ENCODE data around the gene CETN2. TPM values are rescaled to one million over a fixed set of nuclear protein-coding genes. Genes with fewer than 3 reads are reported as not detected.

Gene CETN2
- total and polyA plus RNA-seq, 7 donors: 9.2 to 29.8 (median 15.0) TPM

DNA sequence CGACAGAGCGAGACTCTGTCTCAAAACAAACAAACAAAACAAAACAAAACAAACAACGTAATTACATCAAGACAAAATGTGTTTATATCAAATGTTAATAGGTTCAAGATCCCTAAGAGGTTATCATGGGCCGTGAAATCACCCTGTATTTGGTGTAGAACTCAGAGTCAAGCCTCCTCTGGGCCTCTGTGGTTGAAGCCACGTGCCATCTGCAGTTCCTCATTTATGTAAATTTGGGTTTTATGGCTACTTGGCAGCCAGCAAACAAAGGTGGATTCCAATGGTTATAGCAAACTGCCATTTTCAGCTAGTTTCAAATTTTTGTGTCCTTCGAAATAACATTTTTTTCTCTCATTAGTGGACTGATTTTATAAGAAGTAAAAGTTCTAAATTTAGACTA lies 16.7 kb upstream of the CETN2 start:
- DNase-seq (no peak), ATAC-seq (no peak)
- no peaks in the 10 kb centered on the region for H3K4me1 ChIP-seq
- H3K4me3 ChIP-seq: no peak overlapping the region
- H3K27ac ChIP-seq: no peak overlapping the region
- 71 to 94% (median 87%) methylated on average over 6 of the region's 6 CpGs for WGBS, 3 donors
- H3K36me3 ChIP-seq (ENCODE audit: insufficient read depth in 1 of 2, low read depth in 1 of 2): peaks cover 0 to 11% of the 10 kb centered on the region in 2 donors
- H3K27me3 ChIP-seq (ENCODE audit: insufficient read depth in 3 of 3, low read length in 2 of 3): peaks cover 0 to 5% (median 0%) of the 10 kb centered on the region in 3 donors
- no peaks in the 10 kb centered on the region for H3K9me3 ChIP-seq
- TF ChIP-seq, protein P1, sequence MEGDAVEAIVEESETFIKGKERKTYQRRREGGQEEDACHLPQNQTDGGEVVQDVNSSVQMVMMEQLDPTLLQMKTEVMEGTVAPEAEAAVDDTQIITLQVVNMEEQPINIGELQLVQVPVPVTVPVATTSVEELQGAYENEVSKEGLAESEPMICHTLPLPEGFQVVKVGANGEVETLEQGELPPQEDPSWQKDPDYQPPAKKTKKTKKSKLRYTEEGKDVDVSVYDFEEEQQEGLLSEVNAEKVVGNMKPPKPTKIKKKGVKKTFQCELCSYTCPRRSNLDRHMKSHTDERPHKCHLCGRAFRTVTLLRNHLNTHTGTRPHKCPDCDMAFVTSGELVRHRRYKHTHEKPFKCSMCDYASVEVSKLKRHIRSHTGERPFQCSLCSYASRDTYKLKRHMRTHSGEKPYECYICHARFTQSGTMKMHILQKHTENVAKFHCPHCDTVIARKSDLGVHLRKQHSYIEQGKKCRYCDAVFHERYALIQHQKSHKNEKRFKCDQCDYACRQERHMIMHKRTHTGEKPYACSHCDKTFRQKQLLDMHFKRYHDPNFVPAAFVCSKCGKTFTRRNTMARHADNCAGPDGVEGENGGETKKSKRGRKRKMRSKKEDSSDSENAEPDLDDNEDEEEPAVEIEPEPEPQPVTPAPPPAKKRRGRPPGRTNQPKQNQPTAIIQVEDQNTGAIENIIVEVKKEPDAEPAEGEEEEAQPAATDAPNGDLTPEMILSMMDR (IDR thresholded peaks at IDR 0.05): no peak
- intact Hi-C loops (cut with DNase I): no loop called here

DNA sequence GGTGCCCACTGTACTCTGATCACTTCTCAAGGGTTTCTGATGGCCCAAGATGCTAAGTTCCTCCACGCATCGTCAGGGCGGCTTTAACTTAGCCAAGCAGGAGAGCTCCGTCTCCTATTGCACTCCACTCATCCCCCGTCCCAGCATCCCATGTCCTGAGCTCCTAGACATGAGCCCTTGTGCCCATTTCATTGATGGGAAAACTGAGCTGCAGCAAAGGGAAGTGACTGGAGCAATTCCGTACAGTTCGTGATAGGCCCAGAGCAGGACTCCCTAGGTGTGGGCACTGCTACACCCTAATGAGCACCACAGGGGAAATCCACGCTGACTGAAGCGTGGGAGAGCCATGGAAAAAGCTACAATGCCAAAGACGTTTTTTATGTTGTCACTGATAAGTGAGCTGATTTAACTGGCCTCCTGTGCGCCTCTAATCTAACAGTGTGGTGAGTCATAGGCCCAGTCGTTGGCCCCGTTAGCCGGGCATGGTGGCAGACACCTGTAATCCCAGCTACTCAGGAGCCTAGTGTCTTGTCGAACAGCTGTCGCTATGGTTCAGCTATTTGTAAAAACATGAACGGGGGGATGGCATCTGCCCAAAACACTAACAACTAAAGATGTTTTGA lies 15.2 kb upstream of the CETN2 start:
- TF ChIP-seq, protein P1 (IDR thresholded peaks at IDR 0.05): no peak
- DNase-seq (no peak), ATAC-seq (no peak)
- Histone ChIP-seq H3K36me3 (ENCODE audit: insufficient read depth in 1 of 2, low read depth in 1 of 2) (peaks cover 0 to 7% of the 10 kb centered on the region in 2 donors), H3K27ac (no peak overlapping the region), H3K4me3 (no peak overlapping the region), H3K9me3 (no peaks in the 10 kb centered on the region), H3K4me1 (no peaks in the 10 kb centered on the region), H3K27me3 (ENCODE audit: insufficient read depth in 3 of 3, low read length in 2 of 3) (peaks cover 0 to 5% (median 0%) of the 10 kb centered on the region in 3 donors)
- intact Hi-C loops (cut with DNase I): no loop called here
- 80 to 88% (median 84%) methylated on average over 17 of the region's 17 CpGs for WGBS, 3 donors

DNA sequence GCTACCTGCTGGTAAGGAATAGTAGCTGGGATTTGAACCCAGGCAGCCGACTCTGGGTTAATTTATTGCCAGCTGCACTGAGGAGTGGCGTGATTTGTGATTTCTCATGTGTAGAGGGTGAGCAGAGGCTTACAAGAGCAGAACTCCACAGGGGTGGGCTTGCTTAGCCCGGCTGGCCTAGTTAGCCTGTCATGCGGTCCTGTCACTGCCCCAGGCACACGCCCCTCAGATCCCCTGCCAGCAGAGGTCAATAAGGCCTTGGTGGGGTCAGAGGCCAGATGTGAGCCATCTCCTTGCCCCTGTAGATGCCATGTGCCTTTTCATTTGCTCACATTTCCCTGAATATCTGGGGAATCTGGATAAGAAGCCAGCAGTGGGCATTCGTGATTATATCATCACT lies 13.7 kb upstream of the CETN2 start:
- H3K36me3 ChIP-seq (ENCODE audit: insufficient read depth in 1 of 2, low read depth in 1 of 2): peaks cover 0 to 7% of the 10 kb centered on the region in 2 donors
- H3K27me3 ChIP-seq (ENCODE audit: insufficient read depth in 3 of 3, low read length in 2 of 3): peaks cover 0 to 5% (median 0%) of the 10 kb centered on the region in 3 donors
- no peak overlapping the region for H3K27ac ChIP-seq
- H3K4me3 ChIP-seq: no peak overlapping the region
- H3K4me1 ChIP-seq: no peaks in the 10 kb centered on the region
- ATAC-seq (no peak), DNase-seq (no peak)
- no peaks in the 10 kb centered on the region for H3K9me3 ChIP-seq
- intact Hi-C loops (cut with DNase I): no loop called here
- 72 to 92% (median 75%) methylated on average over 4 to 6 of the region's 6 CpGs for whole genome bisulfite sequencing, 3 donors
- TF ChIP-seq, protein P1 (IDR thresholded peaks at IDR 0.05): no peak

DNA sequence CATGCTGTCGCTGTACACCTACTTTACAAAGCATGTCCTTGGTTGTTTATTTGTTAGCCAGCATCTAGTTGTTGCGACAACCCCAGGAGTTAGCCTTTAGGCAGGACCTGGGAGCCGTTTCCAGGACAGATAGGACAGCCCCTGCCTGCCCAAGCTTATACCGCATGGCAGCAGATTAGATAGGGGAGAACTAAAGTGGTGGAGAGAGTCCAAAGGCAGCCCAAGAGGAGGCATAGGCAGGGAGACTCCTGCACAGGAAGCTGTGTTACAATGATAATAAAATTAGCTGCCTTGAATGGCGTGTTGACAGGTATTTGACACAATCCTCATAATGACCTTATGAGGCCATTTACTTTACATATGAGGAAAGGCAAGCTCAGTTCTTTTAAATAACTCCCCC lies 13.3 kb upstream of the CETN2 start:
- no peaks in the 10 kb centered on the region for H3K9me3 ChIP-seq
- no peak for DNase-seq
- peaks cover 0 to 5% (median 0%) of the 10 kb centered on the region in 3 donors for H3K27me3 ChIP-seq (ENCODE audit: insufficient read depth in 3 of 3, low read length in 2 of 3)
- no peak for ATAC-seq
- TF ChIP-seq, protein P1 (IDR thresholded peaks at IDR 0.05): no peak
- peaks cover 0 to 7% of the 10 kb centered on the region in 2 donors for H3K36me3 ChIP-seq (ENCODE audit: insufficient read depth in 1 of 2, low read depth in 1 of 2)
- no peak overlapping the region for H3K4me3 ChIP-seq
- intact Hi-C loops (cut with DNase I): no loop called here
- no peaks in the 10 kb centered on the region for H3K4me1 ChIP-seq
- H3K27ac ChIP-seq: no peak overlapping the region
- WGBS, 3 donors: 77 to 90% (median 88%) methylated on average over 5 of the region's 5 CpGs
